Measurements from ENCODE around the gene CTTN. TPM values are rescaled to one million over a fixed set of nuclear protein-coding genes. Genes with fewer than 3 reads are reported as not detected.

CTTN gene
- total and polyA plus RNA-seq, 2 of the 13 experiments (the other 11 are each of a cell fraction or from before 2014, with no cell fraction given): 84.4 to 114 TPM

DNA sequence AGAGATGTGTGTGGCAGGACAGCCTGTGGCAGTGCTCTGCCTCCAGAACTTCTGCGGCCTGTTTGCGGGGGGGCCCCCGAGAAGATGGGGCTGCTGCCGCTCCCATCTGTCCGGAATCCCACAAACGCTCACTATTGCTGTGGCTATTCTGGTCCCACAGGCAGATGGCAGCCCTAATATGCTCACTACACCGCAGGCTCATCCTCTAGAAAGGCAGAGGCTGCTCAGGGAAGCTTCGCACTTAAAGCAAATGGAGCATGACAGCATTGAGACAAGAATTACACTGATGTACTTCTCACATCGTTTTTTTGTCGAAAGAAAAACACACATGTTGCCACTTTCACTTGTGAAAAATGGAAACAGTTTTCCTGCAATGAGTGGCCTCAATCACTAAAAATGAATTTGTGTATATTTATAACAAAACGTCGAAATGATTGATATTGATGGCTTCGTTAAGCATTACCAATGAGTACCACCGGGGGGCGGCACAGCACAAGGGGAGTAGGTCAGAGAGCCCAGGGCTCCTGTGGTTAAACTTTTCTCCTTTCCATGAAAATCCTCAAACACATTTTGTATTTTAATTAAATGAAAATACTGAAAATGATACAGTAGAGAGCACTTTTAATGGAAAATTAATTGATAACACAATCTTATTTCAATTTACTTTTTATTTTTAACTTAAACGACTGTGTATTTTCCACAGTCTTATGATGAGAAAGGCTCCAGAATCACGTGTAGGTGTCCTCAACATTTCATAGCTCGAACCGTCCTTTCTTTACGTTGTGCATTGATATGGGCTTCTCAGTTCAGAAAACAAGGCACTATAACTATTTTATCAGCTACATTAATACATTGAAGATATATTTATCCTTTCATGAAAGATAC, 69.1 kb downstream of the CTTN start (continued):
- TF ChIP-seq, protein P1, sequence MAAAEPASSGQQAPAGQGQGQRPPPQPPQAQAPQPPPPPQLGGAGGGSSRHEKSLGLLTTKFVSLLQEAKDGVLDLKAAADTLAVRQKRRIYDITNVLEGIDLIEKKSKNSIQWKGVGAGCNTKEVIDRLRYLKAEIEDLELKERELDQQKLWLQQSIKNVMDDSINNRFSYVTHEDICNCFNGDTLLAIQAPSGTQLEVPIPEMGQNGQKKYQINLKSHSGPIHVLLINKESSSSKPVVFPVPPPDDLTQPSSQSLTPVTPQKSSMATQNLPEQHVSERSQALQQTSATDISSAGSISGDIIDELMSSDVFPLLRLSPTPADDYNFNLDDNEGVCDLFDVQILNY (CRISPR knock-in tag; conservative IDR thresholded peaks at IDR 0.05): no peak
- TF ChIP-seq, protein P2, sequence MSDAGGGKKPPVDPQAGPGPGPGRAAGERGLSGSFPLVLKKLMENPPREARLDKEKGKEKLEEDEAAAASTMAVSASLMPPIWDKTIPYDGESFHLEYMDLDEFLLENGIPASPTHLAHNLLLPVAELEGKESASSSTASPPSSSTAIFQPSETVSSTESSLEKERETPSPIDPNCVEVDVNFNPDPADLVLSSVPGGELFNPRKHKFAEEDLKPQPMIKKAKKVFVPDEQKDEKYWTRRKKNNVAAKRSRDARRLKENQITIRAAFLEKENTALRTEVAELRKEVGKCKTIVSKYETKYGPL (CRISPR knock-in tag; IDR thresholded peaks at IDR 0.05): no peak
- TF ChIP-seq ETV5 (CRISPR knock-in tag; IDR thresholded peaks at IDR 0.05; ENCODE audit: borderline replicate concordance) (no peak), ZNF839 (CRISPR knock-in tag; IDR thresholded peaks at IDR 0.05; ENCODE audit: borderline replicate concordance) (no peak), SMC3 (IDR thresholded peaks at IDR 0.05; ENCODE audit: low read length) (peak; percentile 65), KMT2A (CRISPR knock-in tag; IDR thresholded peaks at IDR 0.05) (no peak), ATM (IDR thresholded peaks at IDR 0.05; ENCODE audit: borderline replicate concordance) (no peak), RAD21 (CRISPR knock-in tag; IDR thresholded peaks at IDR 0.05) (peak; percentile 40; the same call in 1 of the 2 replicates), ERF (CRISPR knock-in tag; IDR thresholded peaks at IDR 0.05) (no peak), ZNF274 (CRISPR knock-in tag; IDR thresholded peaks at IDR 0.05) (no peak), ZFX (CRISPR knock-in tag; IDR thresholded peaks at IDR 0.05; ENCODE audit: low read depth) (no peak), ZSCAN20 (CRISPR knock-in tag; IDR thresholded peaks at IDR 0.05; ENCODE audit: borderline replicate concordance) (no peak), MIXL1 (CRISPR knock-in tag; IDR thresholded peaks at IDR 0.05) (peak; percentile 26; the same call in 1 of the 2 replicates), HOXD1 (CRISPR knock-in tag; IDR thresholded peaks at IDR 0.05) (no peak), SP4 (CRISPR knock-in tag; IDR thresholded peaks at IDR 0.05) (no peak), NFATC3 (CRISPR knock-in tag; IDR thresholded peaks at IDR 0.05) (no peak)
- TF ChIP-seq, protein P3, sequence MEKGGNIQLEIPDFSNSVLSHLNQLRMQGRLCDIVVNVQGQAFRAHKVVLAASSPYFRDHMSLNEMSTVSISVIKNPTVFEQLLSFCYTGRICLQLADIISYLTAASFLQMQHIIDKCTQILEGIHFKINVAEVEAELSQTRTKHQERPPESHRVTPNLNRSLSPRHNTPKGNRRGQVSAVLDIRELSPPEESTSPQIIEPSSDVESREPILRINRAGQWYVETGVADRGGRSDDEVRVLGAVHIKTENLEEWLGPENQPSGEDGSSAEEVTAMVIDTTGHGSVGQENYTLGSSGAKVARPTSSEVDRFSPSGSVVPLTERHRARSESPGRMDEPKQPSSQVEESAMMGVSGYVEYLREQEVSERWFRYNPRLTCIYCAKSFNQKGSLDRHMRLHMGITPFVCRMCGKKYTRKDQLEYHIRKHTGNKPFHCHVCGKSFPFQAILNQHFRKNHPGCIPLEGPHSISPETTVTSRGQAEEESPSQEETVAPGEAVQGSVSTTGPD (CRISPR knock-in tag; IDR thresholded peaks at IDR 0.05): no peak
- TF ChIP-seq, protein P4, sequence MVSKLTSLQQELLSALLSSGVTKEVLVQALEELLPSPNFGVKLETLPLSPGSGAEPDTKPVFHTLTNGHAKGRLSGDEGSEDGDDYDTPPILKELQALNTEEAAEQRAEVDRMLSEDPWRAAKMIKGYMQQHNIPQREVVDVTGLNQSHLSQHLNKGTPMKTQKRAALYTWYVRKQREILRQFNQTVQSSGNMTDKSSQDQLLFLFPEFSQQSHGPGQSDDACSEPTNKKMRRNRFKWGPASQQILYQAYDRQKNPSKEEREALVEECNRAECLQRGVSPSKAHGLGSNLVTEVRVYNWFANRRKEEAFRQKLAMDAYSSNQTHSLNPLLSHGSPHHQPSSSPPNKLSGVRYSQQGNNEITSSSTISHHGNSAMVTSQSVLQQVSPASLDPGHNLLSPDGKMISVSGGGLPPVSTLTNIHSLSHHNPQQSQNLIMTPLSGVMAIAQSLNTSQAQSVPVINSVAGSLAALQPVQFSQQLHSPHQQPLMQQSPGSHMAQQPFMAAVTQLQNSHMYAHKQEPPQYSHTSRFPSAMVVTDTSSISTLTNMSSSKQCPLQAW (CRISPR knock-in tag; IDR thresholded peaks at IDR 0.05): no peak
- TF ChIP-seq, protein P5, sequence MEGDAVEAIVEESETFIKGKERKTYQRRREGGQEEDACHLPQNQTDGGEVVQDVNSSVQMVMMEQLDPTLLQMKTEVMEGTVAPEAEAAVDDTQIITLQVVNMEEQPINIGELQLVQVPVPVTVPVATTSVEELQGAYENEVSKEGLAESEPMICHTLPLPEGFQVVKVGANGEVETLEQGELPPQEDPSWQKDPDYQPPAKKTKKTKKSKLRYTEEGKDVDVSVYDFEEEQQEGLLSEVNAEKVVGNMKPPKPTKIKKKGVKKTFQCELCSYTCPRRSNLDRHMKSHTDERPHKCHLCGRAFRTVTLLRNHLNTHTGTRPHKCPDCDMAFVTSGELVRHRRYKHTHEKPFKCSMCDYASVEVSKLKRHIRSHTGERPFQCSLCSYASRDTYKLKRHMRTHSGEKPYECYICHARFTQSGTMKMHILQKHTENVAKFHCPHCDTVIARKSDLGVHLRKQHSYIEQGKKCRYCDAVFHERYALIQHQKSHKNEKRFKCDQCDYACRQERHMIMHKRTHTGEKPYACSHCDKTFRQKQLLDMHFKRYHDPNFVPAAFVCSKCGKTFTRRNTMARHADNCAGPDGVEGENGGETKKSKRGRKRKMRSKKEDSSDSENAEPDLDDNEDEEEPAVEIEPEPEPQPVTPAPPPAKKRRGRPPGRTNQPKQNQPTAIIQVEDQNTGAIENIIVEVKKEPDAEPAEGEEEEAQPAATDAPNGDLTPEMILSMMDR (CRISPR knock-in tag; IDR thresholded peaks at IDR 0.05): peak; percentile 82
- TF ChIP-seq, protein P6, sequence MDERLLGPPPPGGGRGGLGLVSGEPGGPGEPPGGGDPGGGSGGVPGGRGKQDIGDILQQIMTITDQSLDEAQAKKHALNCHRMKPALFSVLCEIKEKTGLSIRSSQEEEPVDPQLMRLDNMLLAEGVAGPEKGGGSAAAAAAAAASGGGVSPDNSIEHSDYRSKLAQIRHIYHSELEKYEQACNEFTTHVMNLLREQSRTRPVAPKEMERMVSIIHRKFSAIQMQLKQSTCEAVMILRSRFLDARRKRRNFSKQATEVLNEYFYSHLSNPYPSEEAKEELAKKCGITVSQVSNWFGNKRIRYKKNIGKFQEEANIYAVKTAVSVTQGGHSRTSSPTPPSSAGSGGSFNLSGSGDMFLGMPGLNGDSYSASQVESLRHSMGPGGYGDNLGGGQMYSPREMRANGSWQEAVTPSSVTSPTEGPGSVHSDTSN (CRISPR knock-in tag; IDR thresholded peaks at IDR 0.05): no peak
- TF ChIP-seq, protein P7, sequence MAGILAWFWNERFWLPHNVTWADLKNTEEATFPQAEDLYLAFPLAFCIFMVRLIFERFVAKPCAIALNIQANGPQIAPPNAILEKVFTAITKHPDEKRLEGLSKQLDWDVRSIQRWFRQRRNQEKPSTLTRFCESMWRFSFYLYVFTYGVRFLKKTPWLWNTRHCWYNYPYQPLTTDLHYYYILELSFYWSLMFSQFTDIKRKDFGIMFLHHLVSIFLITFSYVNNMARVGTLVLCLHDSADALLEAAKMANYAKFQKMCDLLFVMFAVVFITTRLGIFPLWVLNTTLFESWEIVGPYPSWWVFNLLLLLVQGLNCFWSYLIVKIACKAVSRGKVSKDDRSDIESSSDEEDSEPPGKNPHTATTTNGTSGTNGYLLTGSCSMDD (CRISPR knock-in tag; IDR thresholded peaks at IDR 0.05): no peak

Measured in HepG2 (cell line).